HG03457 (cell line): Measurements from ENCODE around the gene ARHGAP21.

Experiments
- ATAC-seq: cut with Tn5 transposase; IDR thresholded peaks from one replicate; pipeline ENCODE4 v1.9.1; 2021; ENCODE audit warnings: moderate number of reproducible peaks; ENCODE audit not compliant: unreplicated experiment

The ARHGAP21 gene

DNA sequence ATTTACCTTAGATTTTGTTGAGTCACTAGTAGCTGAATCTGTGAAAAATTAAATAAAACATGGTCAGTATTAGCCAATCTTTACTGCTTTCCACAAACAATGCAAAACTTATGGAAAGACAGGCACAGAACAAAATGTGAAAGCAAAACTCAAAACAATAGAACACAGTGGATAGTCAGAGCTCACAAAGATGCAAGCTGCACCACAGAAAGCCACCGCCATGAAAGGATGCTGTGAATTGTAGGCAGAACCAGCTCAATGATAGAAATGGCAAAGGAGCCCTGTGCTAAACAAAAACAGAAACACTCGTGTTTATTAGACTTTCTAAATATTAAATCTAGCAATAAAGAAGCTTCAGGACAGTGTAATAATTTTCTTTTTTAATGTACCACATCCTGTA is 134.4 kb downstream of the ARHGAP21 start:
- ATAC-seq = no peak

DNA sequence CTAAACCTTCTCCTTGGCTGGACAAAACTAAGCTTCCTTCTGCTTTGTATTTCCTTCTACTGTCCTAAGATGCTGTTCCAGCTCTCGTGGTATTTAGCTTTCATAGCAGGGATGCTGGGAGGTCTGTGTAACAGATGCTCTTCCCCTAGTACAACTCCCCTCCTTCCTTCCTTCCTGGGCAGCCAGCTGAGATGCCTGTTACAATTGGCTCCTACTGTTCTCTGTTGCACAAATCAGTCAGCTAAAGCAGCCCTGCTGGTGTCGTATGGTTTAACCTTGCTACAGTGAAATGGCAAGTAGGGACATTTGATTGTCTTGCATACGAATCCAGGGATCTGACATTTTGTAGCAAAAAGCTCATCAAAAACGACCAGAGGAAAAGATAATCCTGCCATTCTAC is 143.8 kb downstream of the ARHGAP21 start:
- no peak for ATAC-seq

DNA sequence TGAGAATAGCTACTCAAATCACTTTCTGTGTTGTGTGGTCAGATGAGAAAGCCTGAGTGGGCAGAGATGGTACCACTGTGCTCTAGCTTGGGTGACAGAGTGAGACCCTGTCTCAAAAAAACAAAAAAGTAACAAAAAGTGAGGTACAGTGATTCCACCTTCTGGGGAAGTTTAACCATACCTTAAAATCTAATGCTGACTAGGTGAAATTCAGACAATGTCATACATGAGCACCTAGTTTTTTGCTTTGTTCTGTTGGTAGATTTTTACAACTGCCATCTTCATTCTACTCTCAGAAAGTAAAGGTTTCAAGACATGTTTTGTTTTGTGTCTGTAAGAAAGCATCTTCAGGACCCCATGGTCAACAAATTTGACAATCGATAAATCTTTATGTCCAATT is 144.2 kb downstream of the ARHGAP21 start:
- no peak for ATAC-seq

DNA sequence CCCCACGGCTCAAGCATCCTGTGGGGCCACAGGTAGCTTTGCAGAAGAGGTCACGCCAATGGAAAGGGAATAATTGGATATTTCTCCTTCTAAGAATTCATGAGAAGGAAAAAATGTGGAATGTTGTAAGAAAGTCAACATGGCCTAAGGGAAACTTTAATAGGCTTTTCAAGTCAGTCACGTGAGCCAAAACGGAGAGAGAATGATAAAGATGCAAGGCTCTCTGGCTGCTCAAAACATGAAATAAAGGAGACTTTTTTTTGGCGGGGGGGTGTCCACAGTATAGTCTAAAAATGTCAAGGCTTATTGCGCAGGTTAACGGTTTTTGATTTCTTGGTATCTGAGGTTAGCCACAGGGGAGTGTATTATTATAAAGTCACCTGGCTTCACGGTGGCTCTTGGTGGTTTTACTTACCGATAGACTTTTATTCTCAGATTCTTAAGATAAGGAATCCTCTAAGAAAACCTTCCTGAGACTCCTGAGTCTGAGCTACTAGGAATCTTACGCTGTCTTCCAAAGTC is 148.1 kb downstream of the ARHGAP21 start:
- ATAC-seq = no peak

DNA sequence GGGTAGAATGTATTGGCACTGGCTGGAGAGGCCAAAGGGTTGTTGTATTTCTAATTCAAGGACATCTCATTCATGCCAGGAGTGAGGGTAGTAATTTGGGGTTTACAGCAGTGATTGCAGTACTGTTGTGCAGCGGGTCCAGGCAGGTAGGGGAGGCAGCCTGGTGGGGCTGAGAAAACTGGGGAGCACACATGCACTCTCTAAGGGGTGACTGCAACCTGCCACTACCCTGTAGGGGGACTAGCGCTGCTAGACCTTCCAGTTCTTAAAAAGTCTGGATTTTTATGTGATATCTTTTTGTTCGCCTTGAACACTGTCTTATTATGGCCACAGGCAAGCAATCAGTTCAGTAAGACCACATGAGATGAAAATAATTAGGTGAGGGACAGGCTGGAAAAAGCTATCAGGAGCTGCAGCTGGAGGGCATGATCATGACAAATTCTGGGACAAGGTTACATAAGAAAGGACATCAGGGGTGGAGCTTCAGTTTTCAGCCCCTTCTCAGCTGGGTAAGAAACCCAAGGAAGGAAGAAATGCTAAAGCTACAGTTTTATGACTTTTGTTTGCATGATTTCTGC is 149.0 kb downstream of the ARHGAP21 start:
- ATAC-seq = no peak

DNA sequence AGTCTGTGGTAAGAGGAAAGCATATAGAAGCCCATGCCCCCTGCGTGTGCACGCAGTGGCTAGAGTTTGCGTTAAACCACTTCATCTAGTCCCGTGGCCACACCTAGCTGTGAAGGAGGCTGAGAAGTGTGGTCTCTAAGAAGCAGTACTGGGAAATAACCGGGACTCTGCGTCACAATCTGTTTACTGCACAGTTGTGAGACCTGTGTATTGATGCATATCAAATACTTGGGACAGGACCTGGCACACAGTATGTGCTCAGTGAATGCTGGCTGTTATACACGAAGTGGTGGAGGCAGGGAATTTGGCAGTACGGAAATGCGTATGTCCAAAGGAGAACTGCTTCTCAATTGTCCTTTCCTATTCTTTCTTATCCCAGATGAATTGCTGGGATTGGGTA is 149.5 kb downstream of the ARHGAP21 start:
- ATAC-seq = no peak

DNA sequence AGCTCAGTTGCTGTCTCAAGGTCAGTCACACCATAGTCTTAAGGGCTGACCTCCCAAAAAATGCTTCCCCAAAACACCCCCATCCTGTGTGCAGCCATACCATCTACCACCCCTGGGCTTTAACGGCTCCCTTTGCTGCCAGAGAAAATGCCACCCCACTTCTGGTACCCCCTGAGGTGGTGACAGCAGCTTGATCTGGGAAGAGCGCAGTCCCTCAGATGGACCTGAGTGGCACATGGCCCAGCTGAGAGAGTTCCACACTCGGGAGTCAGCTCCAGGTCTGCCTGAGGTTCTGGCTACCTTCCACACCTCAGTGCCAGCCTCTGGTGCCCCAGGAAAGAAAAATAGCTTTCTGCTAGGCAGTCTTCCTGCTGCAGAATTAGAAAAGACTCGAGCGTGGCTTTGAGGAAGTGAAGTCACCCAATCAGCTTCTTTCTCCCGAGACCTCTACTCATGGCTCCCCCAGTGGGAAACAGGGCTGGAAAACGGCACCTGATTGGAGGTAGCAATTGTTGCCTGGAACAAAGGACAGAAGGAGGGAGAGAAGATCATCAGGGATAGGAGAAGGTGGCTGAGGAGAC is 151.7 kb downstream of the ARHGAP21 start:
- no peak for ATAC-seq

DNA sequence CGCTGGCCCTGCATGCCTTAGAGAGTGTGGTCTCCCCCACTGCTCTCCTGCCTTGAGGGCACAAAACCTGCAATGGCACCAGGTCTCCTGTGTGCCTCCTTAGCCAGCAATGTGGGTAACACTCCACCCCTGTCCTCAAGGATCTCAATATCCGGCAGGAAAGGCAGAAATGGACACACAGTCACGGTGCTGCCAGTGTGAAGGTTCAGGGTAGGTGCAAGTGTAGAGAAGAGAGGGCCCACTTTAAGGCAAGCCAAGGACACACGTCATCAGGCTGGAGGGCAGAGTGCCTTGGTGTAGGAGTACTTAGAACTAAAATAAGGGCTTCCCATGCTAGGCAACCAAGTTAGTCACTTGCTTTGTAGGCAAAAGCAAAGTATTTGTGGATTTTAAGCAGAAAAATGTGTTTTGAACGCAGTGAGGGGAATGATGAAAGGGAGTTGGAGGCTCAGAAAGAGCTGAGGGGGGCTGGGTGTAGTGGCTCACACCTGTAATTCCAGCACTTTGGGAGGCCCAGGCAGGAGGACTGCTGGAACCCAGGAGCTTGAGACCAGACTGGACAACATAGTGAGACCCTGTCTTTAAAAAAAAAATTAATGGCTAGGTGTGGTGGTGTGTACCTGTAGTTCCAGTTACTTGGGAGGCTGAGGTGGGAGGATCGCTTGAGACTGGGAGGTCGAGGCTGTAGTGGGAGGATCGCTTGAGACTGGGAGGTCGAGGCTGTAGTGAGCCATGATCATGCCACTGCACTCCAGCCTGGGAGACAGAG is 152.8 kb downstream of the ARHGAP21 start:
- no peak for ATAC-seq

DNA sequence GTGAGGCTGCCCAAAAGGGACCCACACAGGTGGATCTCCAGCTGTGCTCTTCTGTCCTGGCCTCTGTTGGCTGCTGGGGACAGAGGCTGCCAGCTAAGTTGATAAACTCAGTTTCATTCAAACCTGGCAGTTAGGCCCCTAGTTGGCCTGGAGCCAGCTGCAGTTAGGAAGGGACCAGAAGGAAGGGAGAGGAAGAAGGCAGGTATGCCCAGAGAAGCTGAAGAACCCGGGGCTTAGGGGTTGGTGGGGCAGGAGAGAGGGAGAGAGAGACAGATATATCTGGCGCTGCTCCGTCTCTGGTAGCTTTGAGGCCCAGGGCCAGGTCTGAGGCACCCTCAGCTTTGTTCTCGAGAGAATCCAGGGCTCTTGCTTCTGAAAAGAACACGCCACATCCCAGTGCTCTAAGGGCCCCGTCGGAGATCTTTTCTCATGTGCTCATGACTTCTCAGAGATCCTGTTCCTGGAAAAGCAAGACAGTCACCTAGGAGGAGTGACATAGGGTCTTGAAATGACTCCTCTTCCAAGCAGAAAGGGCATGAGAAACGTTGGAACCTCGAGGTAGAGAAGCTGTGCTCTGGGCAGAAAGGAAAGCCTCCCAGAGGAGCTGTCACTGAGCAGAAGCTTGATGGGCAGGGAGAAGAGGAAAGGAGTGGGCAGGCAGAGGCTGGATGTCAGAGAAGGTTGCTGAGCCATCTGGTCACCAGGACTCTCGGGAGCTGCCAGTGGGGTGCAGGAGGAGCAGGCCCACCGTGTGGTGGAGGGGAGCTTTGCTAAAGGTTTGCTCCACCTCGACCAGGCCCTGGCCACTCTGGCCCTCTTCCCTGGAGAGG is 153.6 kb downstream of the ARHGAP21 start:
- no peak for ATAC-seq

DNA sequence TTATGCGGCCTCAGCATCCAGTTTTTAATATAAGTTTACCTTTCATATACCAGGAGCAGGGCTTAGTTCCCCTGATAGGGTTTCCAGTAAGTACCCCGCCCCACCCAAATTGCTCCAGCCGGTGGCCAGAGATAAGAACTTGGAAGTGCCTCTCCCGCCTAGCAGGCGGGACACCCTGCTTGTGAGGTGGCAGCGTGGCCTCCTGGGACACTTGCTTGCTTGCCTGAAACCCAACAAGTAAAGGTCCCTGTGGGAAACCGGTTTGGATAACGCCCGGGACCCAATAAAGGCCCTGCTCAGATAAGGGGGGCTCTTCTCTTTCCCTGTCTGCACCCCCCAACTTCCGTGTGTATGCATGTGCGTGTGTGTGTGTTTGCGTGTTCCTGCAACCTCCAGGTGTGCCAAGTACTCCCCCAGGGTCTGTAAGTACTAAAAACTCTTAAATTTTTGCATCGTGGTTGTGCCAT is 154.3 kb downstream of the ARHGAP21 start:
- ATAC-seq = no peak

DNA sequence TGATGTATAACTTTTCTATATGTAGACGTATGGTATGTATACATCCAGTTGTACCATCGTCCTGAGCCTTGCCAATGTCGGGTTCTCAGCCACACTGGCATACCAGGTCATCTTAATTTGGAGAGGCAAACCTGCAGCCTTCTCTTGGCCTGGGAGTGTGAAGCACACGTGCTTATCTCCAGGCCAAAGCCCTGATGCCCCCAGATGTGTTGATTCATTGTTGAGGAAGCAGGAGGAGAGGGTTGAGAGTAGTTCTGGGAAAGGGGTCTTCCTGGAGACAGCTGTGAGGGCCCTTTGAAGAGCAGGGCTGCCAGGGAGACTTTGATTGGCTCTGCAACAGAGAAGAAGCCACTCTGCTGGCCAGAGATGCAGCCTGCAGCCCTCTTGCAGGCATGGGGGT is 155.6 kb downstream of the ARHGAP21 start:
- ATAC-seq = no peak

DNA sequence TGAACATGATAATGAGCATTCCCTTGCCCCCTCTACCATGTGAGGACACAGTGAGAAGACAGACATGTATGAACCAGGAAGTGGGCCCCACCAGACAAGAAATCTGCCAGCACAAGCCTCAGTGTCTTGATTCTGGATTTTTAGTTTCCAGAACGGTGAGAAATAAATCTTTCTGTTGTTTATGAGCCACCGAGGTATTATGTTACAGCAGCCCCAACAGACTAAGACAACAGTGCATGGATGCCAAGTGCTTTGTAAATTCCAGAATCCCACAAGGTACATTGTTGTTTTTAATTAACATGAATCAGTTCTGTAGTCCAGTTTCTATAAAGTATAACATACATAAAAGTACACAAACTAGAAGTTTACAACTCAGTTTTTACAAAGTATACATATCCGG is 162.2 kb downstream of the ARHGAP21 start:
- no peak for ATAC-seq

DNA sequence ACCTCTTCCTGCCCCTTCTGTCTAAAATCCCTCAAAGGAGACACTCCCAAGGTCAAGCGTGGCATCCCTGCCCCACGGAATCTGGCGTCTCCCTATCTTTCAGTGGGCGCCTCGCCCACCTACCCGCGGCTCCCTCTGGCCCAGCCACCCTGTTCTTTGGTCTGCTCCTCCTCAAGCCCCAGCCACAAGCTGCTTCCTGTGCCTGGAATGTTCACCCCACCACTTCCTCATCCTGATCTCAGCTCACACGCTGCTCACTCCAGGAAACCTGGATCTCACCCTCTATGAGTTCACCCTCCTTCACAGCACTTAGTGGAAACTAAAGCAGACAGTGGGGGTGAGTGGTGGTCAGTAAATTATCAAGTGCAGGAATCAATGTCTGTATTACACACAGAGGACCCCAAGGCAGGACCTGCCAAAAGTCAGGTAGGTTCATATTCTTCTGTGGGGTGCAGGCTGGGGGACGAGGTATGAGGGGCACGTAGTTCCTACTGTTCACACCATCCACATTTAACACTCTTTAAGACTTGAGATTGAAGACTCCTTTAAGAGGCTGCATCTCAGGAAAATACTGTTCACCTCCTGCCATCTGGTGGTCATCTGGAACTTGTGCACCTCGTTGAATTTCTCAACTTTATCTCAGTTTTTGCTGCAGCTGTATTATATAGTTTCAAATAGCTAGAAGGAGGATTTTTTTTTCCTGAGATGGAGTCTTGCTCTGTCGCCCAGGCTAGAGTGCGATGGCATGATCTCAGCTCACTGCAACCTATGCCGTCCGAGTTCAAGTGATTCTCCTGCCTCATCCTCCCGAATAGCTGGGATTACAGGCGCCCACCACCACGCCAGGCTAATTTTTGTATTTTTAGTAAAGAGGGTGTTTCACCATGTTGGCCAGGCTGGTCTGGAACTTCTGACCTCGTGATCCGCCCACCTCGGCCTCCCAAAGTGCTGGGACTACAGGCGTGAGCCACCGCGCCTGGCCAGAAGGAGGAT is 166.6 kb downstream of the ARHGAP21 start:
- ATAC-seq = no peak

DNA sequence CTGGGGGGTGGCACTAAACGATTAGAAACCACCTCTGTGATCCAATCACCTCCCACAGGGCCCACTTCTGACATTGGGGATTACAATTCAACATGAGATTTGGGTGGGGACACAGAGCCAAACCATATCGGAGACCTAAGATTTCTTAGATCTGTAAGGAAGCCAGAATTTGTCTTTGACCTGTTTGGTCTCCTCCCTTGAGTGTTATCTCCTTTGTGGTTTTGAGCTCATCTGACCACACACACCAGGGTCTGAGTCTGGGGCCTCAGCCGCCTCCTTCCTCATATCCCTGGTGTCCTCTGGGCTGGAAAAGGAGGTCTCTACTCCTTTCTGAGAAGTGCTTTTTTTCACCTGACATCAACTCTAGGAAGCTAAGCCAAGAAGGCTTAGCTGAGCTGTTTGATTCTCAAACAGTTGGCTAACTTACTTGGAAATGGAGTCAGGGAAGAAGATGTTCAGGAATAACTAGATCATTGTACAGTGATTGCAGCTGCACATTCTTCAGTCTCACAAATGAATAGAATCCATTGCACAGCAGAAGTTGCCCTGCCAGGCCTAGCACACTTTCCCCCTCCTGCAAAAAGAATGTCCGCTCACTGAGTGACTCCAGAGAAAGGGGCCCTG is 167.4 kb downstream of the ARHGAP21 start:
- no peak for ATAC-seq

DNA sequence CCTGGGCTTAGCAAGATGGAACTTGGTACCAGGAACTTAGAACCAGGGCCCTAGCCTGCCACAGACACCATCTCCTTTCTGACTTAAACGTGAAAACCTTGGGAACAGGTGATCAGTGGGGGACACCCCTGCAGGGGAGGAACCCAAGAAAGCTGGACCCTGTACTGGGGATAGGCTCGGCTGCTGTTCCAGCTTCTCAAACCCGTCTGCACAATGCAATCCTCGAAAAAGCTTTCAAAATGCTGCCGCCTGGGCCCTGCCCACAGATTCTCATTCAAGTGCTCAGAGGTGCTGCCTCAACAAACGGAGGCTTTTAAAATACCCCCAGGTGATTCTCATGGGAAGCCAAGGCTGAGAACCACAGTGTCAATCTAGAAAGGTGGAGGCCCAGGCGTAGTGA is 169.7 kb downstream of the ARHGAP21 start:
- ATAC-seq = no peak

DNA sequence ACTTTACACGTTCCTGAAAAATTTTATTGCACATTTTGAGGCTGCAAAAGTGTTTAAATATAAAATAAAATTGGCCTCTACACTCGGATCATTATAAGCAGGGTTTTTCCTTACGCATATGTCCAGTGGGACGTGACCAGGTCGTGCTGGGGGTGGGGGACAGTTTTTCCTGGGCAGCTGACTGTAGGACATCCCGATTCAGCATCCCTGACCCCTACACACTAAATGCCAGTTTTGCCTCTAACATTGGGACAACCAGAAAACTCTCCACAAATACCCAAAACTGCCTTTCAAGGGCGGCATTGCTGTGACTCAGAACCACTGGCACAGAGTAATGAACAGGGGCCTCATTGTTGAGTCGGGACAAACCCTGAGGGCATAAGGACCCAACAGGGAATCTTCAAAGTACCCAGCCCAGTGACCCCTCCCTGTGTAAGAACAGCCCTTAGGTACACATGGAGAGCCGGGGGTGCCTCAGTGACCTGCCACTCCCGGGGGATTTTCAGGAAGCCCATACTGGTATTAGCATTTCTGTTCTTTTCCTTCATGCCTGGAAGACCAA is 170.6 kb downstream of the ARHGAP21 start:
- ATAC-seq = no peak

DNA sequence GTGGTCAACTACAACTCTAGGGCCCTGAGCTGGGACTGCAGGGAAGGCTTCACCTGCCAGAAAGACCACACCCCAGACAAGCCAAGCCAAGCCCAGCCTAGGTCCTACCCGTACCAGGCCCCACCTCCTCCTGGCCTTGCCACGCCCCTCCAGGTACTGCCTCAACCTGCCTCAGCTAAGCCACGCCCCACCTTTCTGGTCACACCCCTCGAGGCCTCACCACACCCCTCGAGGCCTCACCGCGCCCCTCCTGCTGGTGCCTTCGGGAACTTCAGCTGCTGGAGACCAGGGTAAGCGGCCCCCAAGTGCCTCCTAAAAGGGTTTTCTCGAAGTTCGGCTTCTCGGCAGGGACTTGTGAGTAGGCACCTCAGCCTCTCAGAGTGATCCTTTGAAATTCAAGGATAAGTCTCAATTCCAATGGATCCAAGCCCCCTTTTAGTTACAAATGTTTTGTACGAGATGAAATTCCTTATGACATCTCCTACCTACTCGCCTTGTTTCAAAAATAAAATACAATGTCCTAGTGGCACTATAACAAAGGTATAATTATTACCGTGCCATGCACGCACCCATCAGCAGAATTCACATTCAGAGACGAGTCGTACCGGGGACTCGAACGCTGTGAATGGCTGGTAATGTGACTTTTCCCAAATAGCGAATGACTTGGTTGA is 171.2 kb downstream of the ARHGAP21 start:
- ATAC-seq = no peak

DNA sequence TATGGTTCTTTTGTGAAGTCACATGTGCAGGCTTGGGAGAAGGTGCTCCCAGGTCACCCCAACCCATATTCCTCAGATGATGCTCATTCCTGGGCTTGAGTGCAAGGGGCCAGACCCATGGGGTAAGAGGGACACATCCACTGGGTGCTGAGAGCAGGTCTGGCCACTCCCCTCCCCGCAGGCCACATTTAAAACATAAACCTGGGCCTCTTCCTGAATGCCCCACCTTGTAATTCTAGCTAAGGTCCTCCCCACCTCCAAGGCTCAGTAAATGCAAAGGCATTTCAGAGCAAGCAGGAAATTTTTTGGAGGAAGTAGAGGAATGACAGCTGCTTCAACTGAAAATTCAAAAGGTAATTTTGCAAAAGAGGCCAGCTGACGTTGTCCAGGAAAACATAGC is 172.5 kb downstream of the ARHGAP21 start:
- ATAC-seq = no peak

DNA sequence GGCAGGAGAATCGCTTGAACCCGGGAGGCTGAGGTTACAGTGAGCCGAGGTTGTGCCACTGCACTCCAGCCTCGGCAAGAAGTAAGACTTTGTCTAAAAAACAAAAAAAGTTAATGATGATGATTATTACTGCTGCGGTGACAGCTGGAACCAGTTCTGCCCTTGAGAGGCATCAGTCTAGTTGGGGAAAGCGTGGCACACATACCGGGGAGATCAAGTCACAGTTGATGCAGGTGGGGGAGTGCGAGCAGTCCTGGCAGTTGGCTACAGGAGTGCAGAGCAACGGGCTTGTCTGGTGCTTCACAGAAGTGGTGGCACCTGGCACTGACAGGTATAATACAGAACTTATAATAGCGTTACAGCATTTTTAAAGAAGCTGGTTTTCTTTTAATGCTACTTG is 173.0 kb downstream of the ARHGAP21 start:
- no peak for ATAC-seq
